H1 (cell line): ENCODE measurements around the gene KAZALD1. TPM values are rescaled to one million over a fixed set of nuclear protein-coding genes. Genes with fewer than 3 reads are reported as not detected.

Experiments used
- CTCF ChIA-PET: fragments of 300-600 bp; sonication (Branson Sonifier 250); formaldehyde crosslinking; loops from one replicate; lab custom pipeline; 2021; ENCODE audit not compliant: partially characterized antibody; lab: Charles Lee
- POLR2A ChIA-PET: fragments of 300-600 bp; sonication (Branson Sonifier 250); formaldehyde crosslinking; loops from one replicate; lab custom pipeline; 2021; ENCODE audit warnings: inconsistent platforms; ENCODE audit not compliant: partially characterized antibody; lab: Charles Lee
- DNase-seq, 2 experiments: peaks; one replicate each; pipeline versions ENCODE4 v3.0.0 to v3.0.0-alpha.2; 2010 to 2022; ENCODE audit warnings: low spot score in 2 of 2, low read depth in 1 of 2, mixed read lengths in 1 of 2
- FAIRE-seq: peaks from 2 replicates; lab custom pipeline; 2011; peaks lifted over from hg19 to GRCh38; lab: Jason Lieb, UNC
- H2AFZ ChIP-seq: 2 replicates; pipeline ENCODE4 v1.8.1; 2012; ENCODE audit warnings: low read length, inconsistent platforms
- H2AK5ac ChIP-seq: 2 replicates; pipeline ENCODE4 v1.6.1; 2013; ENCODE audit warnings: low read depth, low read length
- H2BK120ac ChIP-seq: replicated peaks from 2 replicates; pipeline ENCODE3; 2013; ENCODE audit warnings: low read depth, low read length, inconsistent platforms
- H2BK12ac ChIP-seq: 2 replicates; pipeline ENCODE4 v1.6.1; 2013; ENCODE audit warnings: low read depth, low read length
- H2BK15ac ChIP-seq: 2 replicates; pipeline ENCODE4 v1.6.1; 2013; ENCODE audit warnings: low read length
- H2BK20ac ChIP-seq: 2 replicates; pipeline ENCODE4 v1.6.1; 2013; ENCODE audit warnings: low read length
- H2BK5ac ChIP-seq: 2 replicates; pipeline ENCODE4 v1.6.1; 2013; ENCODE audit warnings: low read depth, low read length
- H3K14ac ChIP-seq: 2 replicates; pipeline ENCODE4 v1.6.1; 2013; ENCODE audit warnings: inconsistent platforms; ENCODE audit not compliant: insufficient read length
- H3K18ac ChIP-seq: 2 replicates; pipeline ENCODE4 v1.6.1; 2013; ENCODE audit warnings: low read length; ENCODE audit errors: extremely low read depth
- H3K23ac ChIP-seq: 2 replicates; pipeline ENCODE4 v1.6.1; 2013; ENCODE audit warnings: inconsistent platforms; ENCODE audit not compliant: insufficient read length
- H3K23me2 ChIP-seq: 2 replicates; pipeline ENCODE4 v1.6.1; 2013; ENCODE audit warnings: low read depth, low read length
- H3K27ac ChIP-seq: 2 replicates; pipeline ENCODE4 v1.6.1; 2011; ENCODE audit warnings: low read depth, low read length, inconsistent platforms
- H3K27me3 ChIP-seq, 4 experiments: replicated peaks in 1 of 4; 1 replicate in 1 of 4; 2 replicates in 3 of 4; pipeline versions ENCODE4 v1.6.1 to v1.8.1; 2011 to 2013; ENCODE audit warnings: low read length in 3 of 4, mild to moderate bottlenecking in 3 of 4, inconsistent platforms in 2 of 4, mixed read lengths in 2 of 4, moderate library complexity in 1 of 4; ENCODE audit not compliant: control insufficient read depth in 3 of 4, insufficient read depth in 3 of 4; ENCODE audit errors: extremely low read depth in 1 of 4
- H3K36me3 ChIP-seq, 4 experiments: 2 replicates each; pipeline versions ENCODE4 v1.6.1 to v1.8.1; 2011 to 2013; ENCODE audit warnings: mild to moderate bottlenecking in 4 of 4, low read length in 3 of 4, moderate library complexity in 2 of 4, control low read depth in 1 of 4, inconsistent platforms in 1 of 4; ENCODE audit not compliant: insufficient read depth in 4 of 4, control insufficient read depth in 2 of 4
- H3K4ac ChIP-seq: replicated peaks from 2 replicates; pipeline ENCODE3; 2013; ENCODE audit warnings: low read length, low read depth, mixed read lengths, inconsistent platforms; ENCODE audit not compliant: insufficient read length
- H3K4me1 ChIP-seq, 4 experiments: replicated peaks in 1 of 4; 1 replicate in 1 of 4; 2 replicates in 3 of 4; pipeline versions ENCODE4 v1.6.1 to v1.8.1; 2011 to 2013; ENCODE audit warnings: low read length in 3 of 4, inconsistent platforms in 2 of 4, mixed read lengths in 1 of 4; ENCODE audit not compliant: insufficient read depth in 4 of 4, control insufficient read depth in 3 of 4
- H3K4me2 ChIP-seq, 2 experiments: 2 replicates each; pipeline versions ENCODE4 v1.6.1 to v1.8.1; 2011 to 2013; ENCODE audit warnings: low read depth in 2 of 2, low read length in 2 of 2, control low read depth in 1 of 2, inconsistent platforms in 1 of 2, mild to moderate bottlenecking in 1 of 2; ENCODE audit not compliant: insufficient read depth in 1 of 2
- H3K4me3 ChIP-seq, 4 experiments: fragments of 200-600, 300-600 bp in 1 of 4; sonication (generic), shearing (Covaris generic), sonication (Bioruptor Twin) in 1 of 4; 2 replicates each; pipeline versions ENCODE4 v1.5.1 to v1.8.1; 2011 to 2016; ENCODE audit warnings: low read length in 4 of 4, low read depth in 3 of 4, control low read depth in 2 of 4, inconsistent platforms in 2 of 4, mild to moderate bottlenecking in 2 of 4, mixed read lengths in 1 of 4, moderate library complexity in 1 of 4; ENCODE audit not compliant: insufficient read depth in 2 of 4; ENCODE audit errors: extremely low read depth in 1 of 4
- H3K56ac ChIP-seq: replicated peaks from 2 replicates; pipeline ENCODE3; 2013; ENCODE audit warnings: low read depth, mild to moderate bottlenecking, mixed read lengths, low read length, inconsistent platforms; ENCODE audit not compliant: insufficient read length
- H3K79me1 ChIP-seq: 2 replicates; pipeline ENCODE4 v1.6.1; 2013; ENCODE audit warnings: low read depth, low read length, control low read depth
- H3K79me2 ChIP-seq, 2 experiments: 2 replicates each; pipeline versions ENCODE4 v1.6.1 to v1.8.1; 2012 to 2013; ENCODE audit warnings: low read length in 2 of 2, mild to moderate bottlenecking in 2 of 2, inconsistent platforms in 1 of 2; ENCODE audit not compliant: insufficient read depth in 2 of 2, control insufficient read depth in 1 of 2
- H3K9ac ChIP-seq, 4 experiments: replicated peaks in 1 of 4; 1 replicate in 1 of 4; 2 replicates in 3 of 4; pipeline versions ENCODE4 v1.6.1 to v1.8.1; 2011 to 2013; ENCODE audit warnings: low read depth in 3 of 4, low read length in 3 of 4, control low read depth in 2 of 4, mild to moderate bottlenecking in 2 of 4, moderate library complexity in 2 of 4, inconsistent platforms in 1 of 4; ENCODE audit errors: extremely low read depth in 1 of 4
- H3K9me3 ChIP-seq, 2 experiments: 2 replicates each; pipeline versions ENCODE4 v1.6.1 to v1.8.1; 2012 to 2013; ENCODE audit warnings: mild to moderate bottlenecking in 2 of 2, moderate library complexity in 2 of 2, control low read depth in 1 of 2, inconsistent platforms in 1 of 2, low read depth in 1 of 2, low read length in 1 of 2, mixed read lengths in 1 of 2; ENCODE audit not compliant: insufficient read depth in 2 of 2
- H4K20me1 ChIP-seq, 2 experiments: replicated peaks in 1 of 2; 2 replicates each; pipeline versions ENCODE3 to v1.8.1; 2011 to 2013; ENCODE audit warnings: inconsistent platforms in 2 of 2, low read length in 2 of 2, mild to moderate bottlenecking in 1 of 2; ENCODE audit not compliant: insufficient read depth in 2 of 2, control insufficient read depth in 1 of 2
- H4K5ac ChIP-seq: 2 replicates; pipeline ENCODE4 v1.6.1; 2013; ENCODE audit warnings: low read length, low read depth, mixed read lengths, inconsistent platforms; ENCODE audit not compliant: insufficient read length
- H4K8ac ChIP-seq: 2 replicates; pipeline ENCODE4 v1.8.0; 2013; ENCODE audit warnings: mild to moderate bottlenecking, moderate library complexity, low read length, inconsistent platforms; ENCODE audit not compliant: insufficient read depth; ENCODE audit errors: extremely low read depth
- H4K91ac ChIP-seq: replicated peaks from 2 replicates; pipeline ENCODE3; 2013; ENCODE audit warnings: low read length, mixed read lengths, inconsistent platforms; ENCODE audit not compliant: insufficient read length
- CHD2 ChIP-seq: IDR thresholded peaks from 2 replicates; pipeline ENCODE4 v1.6.1; 2012; ENCODE audit warnings: low read length, improper control_type of control experiment
- HDAC2 ChIP-seq, 2 experiments: fragments of 300-600 bp in 1 of 2; sonication (generic) in 1 of 2; IDR thresholded peaks; 2 replicates each; pipeline ENCODE4 v1.6.1; 2011 to 2012; ENCODE audit warnings: low read depth in 2 of 2, low read length in 2 of 2, mild to moderate bottlenecking in 2 of 2, moderate library complexity in 2 of 2, borderline replicate concordance in 1 of 2, inconsistent platforms in 1 of 2
- KDM1A ChIP-seq: fragments of 200-600, 300-600 bp; sonication (generic); IDR thresholded peaks from 2 replicates; pipeline ENCODE4 v1.7.1; 2016; ENCODE audit warnings: mild to moderate bottlenecking, low read length, borderline replicate concordance
- POLR2A ChIP-seq, 2 experiments: IDR thresholded peaks; 1 replicate in 1 of 2; 2 replicates in 1 of 2; pipeline ENCODE4 v1.6.1; 2011; ENCODE audit warnings: low read depth in 2 of 2, low read length in 2 of 2, mild to moderate bottlenecking in 2 of 2; ENCODE audit errors: control extremely low read depth in 1 of 2
- SP2 ChIP-seq: IDR thresholded peaks from 2 replicates; pipeline ENCODE4 v1.6.1; 2012; ENCODE audit warnings: mild to moderate bottlenecking, low read length, inconsistent platforms
- SUZ12 ChIP-seq: fragments of 200-600 bp; sonication (generic); IDR thresholded peaks from 2 replicates; pipeline ENCODE4 v1.6.1; 2012; ENCODE audit warnings: mild to moderate bottlenecking, inconsistent platforms, low read length, moderate library complexity, mixed read lengths
- TEAD4 ChIP-seq: IDR thresholded peaks from 2 replicates; pipeline ENCODE4 v1.6.1; 2012; ENCODE audit warnings: low read depth, low read length, inconsistent platforms, mixed read lengths
- WGBS, 2 experiments: shearing (Covaris generic) in 1 of 2; methylation state at CpG; one replicate each; pipeline versions ENCODE4 v1.1.6 to v1.1.7; 2013 to 2015; ENCODE audit warnings: low lambda C conversion rate in 2 of 2, mixed read lengths in 2 of 2, inconsistent platforms in 1 of 2, low coverage in 1 of 2, missing lambda C conversion rate in 1 of 2; ENCODE audit not compliant: insufficient replicate concordance in 2 of 2, insufficient coverage in 1 of 2, insufficient read length in 1 of 2; ENCODE audit errors: extremely low coverage in 1 of 2, missing lambda C conversion rate in 1 of 2; 5-methylcytosine and 5-hydroxymethylcytosine counted together
- polyA plus RNA-seq, 7 experiments: library from polyadenylated mRNA; depleted of rRNA in 3 of 7; stranded (reverse) in 5 of 7; unstranded in 2 of 7; fragments of >200 nt in 5 of 7; fragments of 200-250 nt in 2 of 7; gene quantifications; 1 replicate in 5 of 7; 2 replicates in 1 of 7; 4 replicates in 1 of 7; pipeline versions ENCODE4 v1.2.1 to v1.2.3, GENCODE V29; 2011 to 2013; ENCODE audit warnings: missing spikeins in 2 of 7, mixed read lengths in 2 of 7
- total RNA-seq: library from RNA; stranded (reverse); fragmentation: NEBNext Ultra II Directional; extraction: Animal tissue kit (Norgen Biotek cat#: 25700); gene quantifications from 2 replicates; pipeline ENCODE4 v1.2.1, GENCODE V29; 2021
- TF ChIP-seq, protein P1 (sequence below): IDR thresholded peaks from 2 replicates; pipeline ENCODE4 v1.6.1; 2012; ENCODE audit warnings: inconsistent platforms
- TF ChIP-seq, protein P2 (sequence below): IDR thresholded peaks from 2 replicates; pipeline ENCODE4 v1.6.1; 2011; ENCODE audit warnings: low read length, improper control_type of control experiment

KAZALD1 gene
- total and polyA plus RNA-seq, 2 of the 8 experiments (the other 6 are each of a cell fraction or from before 2014, with no cell fraction given): 0.65 to 1.9 TPM

- peak overlapping the region; percentile 67 to 93 for H3K4me2 ChIP-seq
- peaks cover 10 to 21% of the 10 kb centered on the region in 2 experiments for H4K20me1 ChIP-seq
- H2BK12ac ChIP-seq: peak overlapping the region; percentile 82; the same call in 1 of the 2 replicates
- DNase-seq (peak in 1 of 2 experiments; percentile 95), FAIRE-seq (peak; percentile 19)
- H2BK15ac ChIP-seq: peak overlapping the region; percentile 99; the same call in 1 of the 2 replicates
- H3K18ac ChIP-seq: peak overlapping the region; percentile 100
- H2BK20ac ChIP-seq: 0 out of 2 replicates have a peak overlapping the region, but pooled peaks have one; percentile 9
- H4K8ac ChIP-seq: peak overlapping the region; percentile 96; the same call in 1 of the 2 replicates
- H2BK5ac ChIP-seq: peak overlapping the region; percentile 99
- H3K79me1 ChIP-seq: no peaks in the 10 kb centered on the region
- H3K27ac ChIP-seq: peak overlapping the region; percentile 76
- ChIA-PET CTCF (interaction anchor here (0.6 to 59.5 kb wide), 16 partner anchors 14 to 464 kb away, joined by 3 to 2176 read pairs (median 5); partner anchors contain the start of genes KAZALD1, PDZD7 and SFXN3), POLR2A (interaction anchor here (0.7 to 8.4 kb wide), 6 partner anchors 10 to 82 kb away, joined by 3 to 85 read pairs (median 3); no protein-coding TSS in a partner anchor)
- peak overlapping the region; percentile 78 to 97 (median 92) for H3K9ac ChIP-seq
- H3K56ac ChIP-seq: peak overlapping the region; percentile 98
- H3K23me2 ChIP-seq: peaks cover 14% of the 10 kb centered on the region; the same call in 1 of the 2 replicates
- peak overlapping the region; percentile 85 for H2AFZ ChIP-seq
- WGBS, 2 experiments: 1% methylated on average over 37 of the region's 37 CpGs; no CpG with 5 or more reads in 1 of the 2 experiments
- peaks cover 0 to 3% of the 10 kb centered on the region in 2 experiments; a peak in 1 of 4 replicates for H3K79me2 ChIP-seq
- peaks cover 0 to 26% (median 16%) of the 10 kb centered on the region in 4 experiments; a peak in 6 of 7 replicates for H3K4me1 ChIP-seq
- H3K23ac ChIP-seq: no peak overlapping the region
- H2AK5ac ChIP-seq: no peak overlapping the region
- H4K91ac ChIP-seq: peak overlapping the region; percentile 99
- H3K14ac ChIP-seq: no peak overlapping the region
- H3K27me3 ChIP-seq: peaks cover 35 to 42% (median 39%) of the 10 kb centered on the region in 4 experiments
- peak overlapping the region; percentile 100 for H4K5ac ChIP-seq
- H3K9me3 ChIP-seq: no peaks in the 10 kb centered on the region
- peak overlapping the region; percentile 89 to 97 (median 94) for H3K4me3 ChIP-seq
- peak overlapping the region; percentile 88 for H3K4ac ChIP-seq
- no peaks in the 10 kb centered on the region; a peak in 1 of 8 replicates for H3K36me3 ChIP-seq
- no peak overlapping the region for H2BK120ac ChIP-seq
- TF ChIP-seq, protein P1, sequence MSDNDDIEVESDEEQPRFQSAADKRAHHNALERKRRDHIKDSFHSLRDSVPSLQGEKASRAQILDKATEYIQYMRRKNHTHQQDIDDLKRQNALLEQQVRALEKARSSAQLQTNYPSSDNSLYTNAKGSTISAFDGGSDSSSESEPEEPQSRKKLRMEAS: 0 out of 2 replicates have a peak, but pooled peaks have one; percentile 17
- TF ChIP-seq HDAC2 (IDR thresholded peaks at IDR 0.05; ENCODE audit: borderline replicate concordance in 1 of 2, low read depth in 2 of 2, low read length in 2 of 2): no peak; a peak in 1 of 4 replicates
- TF ChIP-seq, protein P2, sequence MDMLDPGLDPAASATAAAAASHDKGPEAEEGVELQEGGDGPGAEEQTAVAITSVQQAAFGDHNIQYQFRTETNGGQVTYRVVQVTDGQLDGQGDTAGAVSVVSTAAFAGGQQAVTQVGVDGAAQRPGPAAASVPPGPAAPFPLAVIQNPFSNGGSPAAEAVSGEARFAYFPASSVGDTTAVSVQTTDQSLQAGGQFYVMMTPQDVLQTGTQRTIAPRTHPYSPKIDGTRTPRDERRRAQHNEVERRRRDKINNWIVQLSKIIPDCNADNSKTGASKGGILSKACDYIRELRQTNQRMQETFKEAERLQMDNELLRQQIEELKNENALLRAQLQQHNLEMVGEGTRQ: no peak
- TF ChIP-seq SUZ12: no peak
- no peak for TF ChIP-seq SP2
- peak; percentile 97 for TF ChIP-seq CHD2
- TF ChIP-seq TEAD4: no peak
- no peak; a peak in 1 of 3 replicates for TF ChIP-seq POLR2A (IDR thresholded peaks at IDR 0.05; ENCODE audit: control extremely low read depth in 1 of 2, low read depth in 2 of 2, low read length in 2 of 2)
- no peak for TF ChIP-seq KDM1A
Measured at GRCh38 chr10:101060036-101060950, 1.5 kb upstream of the KAZALD1 start.
